Inferior parietal cortex (tissue), 1 donor: ENCODE results near the gene BAIAP2.
A peak's percentile ranks its signal among the peaks of the same experiment; 100 is the strongest.

ENCODE experiments used
- DNase-seq: peaks from one replicate; pipeline ENCODE4 v3.0.0-alpha.2; 2016; ENCODE audit errors: extremely low spot score

Gene BAIAP2

GRCh38 chr17:81126281-81127132 lies 91.6 kb downstream of the BAIAP2 start:
- no peak for DNase-seq

- DNase-seq, result no peak
These were observed 92.1 kb downstream of the BAIAP2 start for GRCh38 chr17:81127133-81127455.

- no peak for DNase-seq
These were observed 92.7 kb downstream of the BAIAP2 start for GRCh38 chr17:81127526-81128177.

DNA sequence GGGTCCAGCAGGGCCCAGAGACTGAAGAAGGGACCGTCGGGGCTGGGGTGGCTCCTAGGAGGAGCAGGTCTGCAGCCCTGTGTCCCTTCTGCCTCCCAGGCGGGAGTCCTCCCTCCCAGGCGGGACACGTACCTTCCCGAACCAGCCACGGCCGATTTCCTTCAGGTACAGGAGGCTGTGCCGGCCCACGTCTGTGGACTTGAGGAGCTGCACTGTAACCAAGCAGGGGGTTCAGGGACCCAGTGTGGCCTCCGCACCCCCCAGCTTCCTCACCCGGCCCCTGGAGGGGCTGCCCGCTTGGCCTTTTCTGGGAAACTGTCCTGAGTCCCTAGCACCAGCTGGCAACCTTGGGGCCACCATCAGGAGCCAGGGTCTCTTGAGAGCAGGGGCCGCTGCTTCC lies 93.4 kb downstream of the BAIAP2 start:
- DNase-seq, result no peak

DNA sequence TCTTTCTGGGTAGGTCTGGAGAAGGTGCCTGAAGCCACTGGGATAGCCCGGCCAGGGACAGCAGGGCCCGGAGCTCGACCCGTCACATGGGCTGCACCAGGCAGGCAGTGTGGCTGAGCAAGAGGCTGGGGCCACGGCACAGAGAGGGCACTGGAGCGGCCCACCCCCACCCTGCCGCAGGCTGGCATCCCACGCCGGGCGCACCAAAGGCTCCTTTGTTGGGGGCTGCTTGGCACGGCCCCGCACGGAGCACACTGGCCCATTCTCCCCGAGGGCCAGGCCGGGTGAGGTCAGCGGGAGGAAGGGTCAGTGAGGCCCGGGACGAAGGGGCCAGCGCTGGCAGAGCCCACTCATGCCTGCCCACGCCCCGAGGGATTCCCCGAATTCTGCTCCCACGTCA lies 93.8 kb downstream of the BAIAP2 start:
- peak; percentile 80 for DNase-seq

GRCh38 chr17:81129289-81129688 lies 94.3 kb downstream of the BAIAP2 start:
- no peak for DNase-seq

- DNase-seq, result no peak
These were observed 94.9 kb downstream of the BAIAP2 start for GRCh38 chr17:81129711-81130367.

GRCh38 chr17:81130385-81131361 lies 95.7 kb downstream of the BAIAP2 start:
- DNase-seq, result no peak

GRCh38 chr17:81131486-81132196 lies 96.7 kb downstream of the BAIAP2 start:
- no peak for DNase-seq

GRCh38 chr17:81132197-81132540 lies 97.2 kb downstream of the BAIAP2 start:
- no peak for DNase-seq

GRCh38 chr17:81132770-81133723 lies 98.1 kb downstream of the BAIAP2 start:
- no peak for DNase-seq

- DNase-seq, result no peak
These were observed 99.3 kb downstream of the BAIAP2 start for GRCh38 chr17:81134064-81134781.

DNA sequence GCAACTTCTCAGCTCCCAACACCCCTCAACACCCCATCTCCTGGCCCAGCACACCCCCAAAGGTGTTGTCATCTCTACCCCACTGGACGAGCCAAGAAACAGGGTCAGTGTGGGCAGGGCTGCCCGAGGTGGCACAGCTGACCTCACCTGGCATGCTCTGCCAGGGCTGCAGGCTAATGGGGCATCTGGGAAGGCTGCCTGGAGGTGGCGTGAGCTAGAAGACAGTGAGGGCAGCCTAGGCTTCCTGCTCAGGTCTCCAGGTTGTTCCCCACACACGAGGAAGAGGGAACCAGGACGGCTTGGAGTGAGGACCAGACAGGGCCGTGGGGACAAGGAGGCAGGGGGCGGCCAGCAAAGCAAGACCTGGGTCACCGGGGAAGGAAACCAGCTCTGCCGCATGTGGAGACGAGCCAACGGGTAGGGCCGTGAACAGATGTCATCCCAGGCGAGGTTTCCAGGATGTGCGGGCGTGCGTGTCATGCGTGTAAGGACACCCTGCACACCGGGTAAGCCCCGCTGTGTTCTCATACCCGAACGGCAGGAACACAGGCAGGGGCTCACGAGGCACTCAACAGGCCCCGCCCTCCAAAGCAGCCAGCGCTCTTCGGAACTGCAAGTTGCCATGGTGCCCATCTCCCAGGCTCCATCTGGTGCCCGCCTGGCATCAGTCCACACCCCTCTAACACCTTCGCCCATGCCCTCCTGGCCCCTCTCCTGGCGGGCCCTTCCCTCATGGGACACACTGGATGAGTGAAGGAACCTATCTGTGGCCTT lies 100.7 kb downstream of the BAIAP2 start:
- no peak for DNase-seq

DNA sequence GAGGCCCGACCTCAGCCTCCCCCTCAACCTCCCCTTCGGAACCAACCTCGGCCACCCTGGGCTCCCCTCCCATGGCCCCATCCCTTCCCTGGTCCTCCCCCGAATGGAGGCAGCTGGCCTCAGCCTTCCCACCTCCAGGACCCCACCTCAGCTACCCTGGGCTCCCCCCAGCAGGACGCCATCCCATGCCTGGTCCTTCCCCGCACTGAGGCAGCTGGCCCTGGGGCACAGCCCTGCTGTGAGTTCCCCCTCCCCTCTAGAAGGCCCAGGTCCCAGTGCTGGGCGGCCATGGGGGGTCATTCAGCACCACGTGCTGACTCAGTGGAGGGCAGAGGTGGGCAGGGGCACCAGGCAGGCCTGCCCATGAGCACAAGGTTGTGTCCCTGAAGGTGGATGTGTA lies 101.4 kb downstream of the BAIAP2 start:
- no peak for DNase-seq

GRCh38 chr17:81137248-81137647 lies 102.3 kb downstream of the BAIAP2 start:
- no peak for DNase-seq

- DNase-seq, result no peak
These were observed 103.1 kb downstream of the BAIAP2 start for GRCh38 chr17:81138083-81138482.

- DNase-seq, result no peak
These were observed 103.5 kb downstream of the BAIAP2 start for GRCh38 chr17:81138500-81138899.

- no peak for DNase-seq
These were observed 104.5 kb downstream of the BAIAP2 start for GRCh38 chr17:81139428-81139827.

DNA sequence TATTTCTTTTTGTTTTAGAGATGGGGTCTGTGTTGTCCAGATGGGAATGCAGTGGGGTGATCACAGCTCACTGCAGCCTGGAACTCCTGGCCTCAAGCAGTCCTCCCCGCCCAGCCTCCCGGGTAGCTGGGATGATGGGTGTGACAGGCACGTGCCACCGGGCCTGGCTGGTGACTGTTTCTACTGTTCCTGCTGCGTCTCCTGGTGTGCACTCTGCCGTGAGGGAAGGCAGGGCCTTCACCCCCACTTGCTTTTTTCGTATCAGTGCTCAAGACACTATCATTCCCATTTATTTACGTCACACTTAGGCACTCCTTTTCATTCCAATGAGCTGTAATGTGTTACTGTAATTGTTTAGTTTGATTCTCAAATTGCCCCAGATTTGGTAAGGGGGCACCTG lies 105.1 kb downstream of the BAIAP2 start:
- DNase-seq, result no peak
